HepG2 (cell line): ENCODE results near the gene ABHD17A.

Experiments
- BHLHE40 ChIP-seq: IDR thresholded peaks from 2 replicates; pipeline ENCODE4 v1.6.1; 2011; ENCODE audit warnings: low read length, improper control_type of control experiment
- CTCF ChIP-seq: sonication (generic); formaldehyde crosslinking; IDR thresholded peaks from 2 replicates; pipeline ENCODE4 v1.5.0; 2020; ENCODE audit warnings: mild to moderate bottlenecking, missing genetic modification reagents, moderate library complexity
- ELF1 ChIP-seq: sonication (generic); formaldehyde crosslinking; IDR thresholded peaks from 2 replicates; pipeline ENCODE4 v1.4.0; 2020; ENCODE audit warnings: missing genetic modification reagents
- KLF16 ChIP-seq, 2 experiments: sonication (generic) in 1 of 2; formaldehyde crosslinking in 1 of 2; IDR thresholded peaks; 2 replicates each; pipeline versions ENCODE4 v1.6.1 to v1.8.0; 2016 to 2023; ENCODE audit warnings: missing genetic modification reagents in 2 of 2, missing compliant biosample characterization in 1 of 2
- POLR2AphosphoS5 ChIP-seq: IDR thresholded peaks from 2 replicates; pipeline ENCODE4 v1.6.1; 2012; ENCODE audit warnings: low read depth, low read length
- SALL2 ChIP-seq: sonication (generic); formaldehyde crosslinking; IDR thresholded peaks from 2 replicates; pipeline ENCODE4 v1.8.1; 2023; ENCODE audit warnings: mild to moderate bottlenecking, missing genetic modification reagents, inconsistent platforms
- ZNF24 ChIP-seq: fragments of 450-650 bp; IDR thresholded peaks from 2 replicates; pipeline ENCODE4 v1.6.1; 2017; ENCODE audit warnings: antibody characterized with exemption, mild to moderate bottlenecking
- ZNF263 ChIP-seq: sonication (generic); formaldehyde crosslinking; IDR thresholded peaks from 2 replicates; pipeline ENCODE4 v1.4.0; 2020; ENCODE audit warnings: missing genetic modification reagents

- TF ChIP-seq ZNF263 (CRISPR knock-in tag) (no peak), ELF1 (CRISPR knock-in tag) (no peak), SALL2 (CRISPR knock-in tag) (no peak), CTCF (no peak), ZNF24 (no peak), KLF16 (CRISPR knock-in tag; IDR thresholded peaks at IDR 0.05) (no peak), BHLHE40 (no peak), POLR2AphosphoS5 (no peak)
These were observed 24.9 kb upstream of the ABHD17A start for GRCh38 chr19:1910177-1910576.
